Keratinocyte (primary cell): ENCODE measurements around the gene DCAF15. TPM values are rescaled to one million over a fixed set of nuclear protein-coding genes. Genes with fewer than 3 reads are reported as not detected.

Source experiments
- DNase-seq: peaks from one replicate; pipeline ENCODE4 v3.0.0-alpha.2; 2011; ENCODE audit warnings: low read depth, missing footprints, low spot score
- FAIRE-seq: peaks from 2 replicates; lab custom pipeline; 2011; peaks lifted over from hg19 to GRCh38; lab: Jason Lieb, UNC
- H2AFZ ChIP-seq: 2 replicates; pipeline ENCODE4 v1.6.0; 2012; ENCODE audit warnings: low read length, control low read depth, inconsistent platforms; ENCODE audit not compliant: control insufficient read depth
- H3K27ac ChIP-seq: 2 replicates; pipeline ENCODE4 v1.5.1; 2011; ENCODE audit warnings: low read length; ENCODE audit not compliant: control insufficient read depth, insufficient read depth
- H3K27me3 ChIP-seq: 3 replicates; pipeline ENCODE4 v1.6.0; 2011; ENCODE audit warnings: low read length; ENCODE audit not compliant: control insufficient read depth, insufficient read depth; ENCODE audit errors: extremely low read depth
- H3K36me3 ChIP-seq, 2 experiments: 2 replicates in 1 of 2; 3 replicates in 1 of 2; pipeline ENCODE4 v1.5.1; 2011; ENCODE audit warnings: low read length in 2 of 2, mild to moderate bottlenecking in 1 of 2; ENCODE audit not compliant: control insufficient read depth in 2 of 2, insufficient read depth in 2 of 2; ENCODE audit errors: extremely low read depth in 1 of 2
- H3K4me1 ChIP-seq: 3 replicates; pipeline ENCODE4 v1.5.1; 2011; ENCODE audit warnings: low read length; ENCODE audit not compliant: control insufficient read depth, insufficient read depth; ENCODE audit errors: extremely low read depth
- H3K4me2 ChIP-seq: 3 replicates; pipeline ENCODE4 v1.6.0; 2011; ENCODE audit warnings: low read depth, low read length; ENCODE audit not compliant: control insufficient read depth, insufficient read depth; ENCODE audit errors: extremely low read depth
- H3K4me3 ChIP-seq, 3 experiments: fragments of 200-600 bp in 1 of 3; sonication (generic) in 1 of 3; 2 replicates in 2 of 3; 3 replicates in 1 of 3; pipeline ENCODE4 v1.5.1; 2011 to 2016; ENCODE audit warnings: low read length in 3 of 3, mild to moderate bottlenecking in 3 of 3, control low read depth in 2 of 3, inconsistent platforms in 1 of 3, low read depth in 1 of 3, mixed read lengths in 1 of 3, mixed run types in 1 of 3, moderate library complexity in 1 of 3; ENCODE audit not compliant: control insufficient read depth in 2 of 3, insufficient read depth in 2 of 3; ENCODE audit errors: extremely low read depth in 1 of 3
- H3K79me2 ChIP-seq: 2 replicates; pipeline ENCODE4 v1.6.0; 2012; ENCODE audit warnings: low read length; ENCODE audit not compliant: control insufficient read depth, insufficient read depth
- H3K9ac ChIP-seq: 3 replicates; pipeline ENCODE4 v1.6.0; 2011; ENCODE audit warnings: low read length; ENCODE audit not compliant: control insufficient read depth, insufficient read depth; ENCODE audit errors: extremely low read depth
- H3K9me1 ChIP-seq: 3 replicates; pipeline ENCODE4 v1.6.0; 2011; ENCODE audit warnings: low read length; ENCODE audit not compliant: control insufficient read depth, insufficient read depth; ENCODE audit errors: extremely low read depth
- H3K9me3 ChIP-seq: 2 replicates; pipeline ENCODE4 v1.5.1; 2012; ENCODE audit warnings: low read depth, low read length; ENCODE audit not compliant: control insufficient read depth
- H4K20me1 ChIP-seq: 3 replicates; pipeline ENCODE4 v1.6.0; 2011; ENCODE audit warnings: low read length; ENCODE audit not compliant: control insufficient read depth, insufficient read depth; ENCODE audit errors: extremely low read depth
- EZH2 ChIP-seq: IDR thresholded peaks from one replicate; pipeline ENCODE4 v1.6.1; 2012; ENCODE audit warnings: inconsistent platforms, mild to moderate bottlenecking, low read length, moderate library complexity
- dilution Hi-C: fragments of 300-500 bp; cut with MboI; formaldehyde crosslinking; loops from one replicate; pipeline ENCODE4 v1.7.0; 2020; ENCODE audit warnings: low sequenced_read_pairs; ENCODE audit not compliant: extremely low pct_ligation_motif_present
- polyA plus RNA-seq, 5 experiments: library from polyadenylated mRNA; depleted of rRNA in 3 of 5; stranded (reverse) in 3 of 5; stranded (forward) in 1 of 5; unstranded in 1 of 5; fragments of >200 nt; gene quantifications; 1 replicate in 1 of 5; 2 replicates in 3 of 5; 3 replicates in 1 of 5; pipeline versions ENCODE4 v1.2.1 to v1.2.3, GENCODE V29; 2011 to 2012; ENCODE audit warnings: missing spikeins in 2 of 5, low read depth in 1 of 5, low replicate concordance in 1 of 5
- TF ChIP-seq, protein P1 (sequence below), 3 experiments: IDR thresholded peaks in 1 of 3; conservative IDR thresholded peaks in 1 of 3; optimal IDR thresholded peaks in 1 of 3; 2 replicates in 2 of 3; 3 replicates in 1 of 3; pipeline versions ENCODE3 to v1.5.1; 2011; ENCODE audit warnings: low read length in 3 of 3, mild to moderate bottlenecking in 3 of 3, moderate library complexity in 2 of 3, control low read depth in 1 of 3, inconsistent platforms in 1 of 3; ENCODE audit not compliant: insufficient read depth in 2 of 3; ENCODE audit errors: extremely low read depth in 1 of 3

The DCAF15 gene
- polyA plus RNA-seq, 1 donor (not counting 4 experiments of a cell fraction or from before 2014, with no cell fraction given) = 15.1 TPM

DNA sequence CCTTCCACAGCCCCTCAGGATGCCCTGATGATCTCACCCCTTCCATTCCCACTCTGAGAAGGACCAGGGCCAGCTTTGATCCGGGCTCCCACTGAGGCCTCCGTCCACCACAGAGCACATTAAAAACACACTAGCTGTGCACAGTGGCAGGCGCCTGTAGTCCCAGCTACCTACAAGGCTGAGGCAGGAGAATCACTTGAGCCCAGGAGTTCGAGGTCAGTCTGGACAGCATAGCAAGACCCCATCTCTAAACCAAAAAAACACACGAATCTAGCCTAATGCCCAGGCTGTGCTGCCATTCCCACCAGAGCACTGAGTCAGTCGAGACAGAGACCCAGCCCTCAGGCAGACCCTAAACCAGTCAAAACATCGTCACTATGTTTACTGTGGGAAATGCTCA lies 39.7 kb downstream of the DCAF15 start:
- FAIRE-seq (no peak), DNase-seq (no peak)
- H3K27me3 ChIP-seq = no peaks in the 10 kb centered on the region
- no peaks in the 10 kb centered on the region for H4K20me1 ChIP-seq
- H2AFZ ChIP-seq = no peak overlapping the region
- no peak overlapping the region for H3K4me2 ChIP-seq
- no peaks in the 10 kb centered on the region for H3K4me1 ChIP-seq
- H3K79me2 ChIP-seq = no peaks in the 10 kb centered on the region
- H3K9ac ChIP-seq = no peak overlapping the region
- dilution Hi-C loops = no loop called here
- no peaks in the 10 kb centered on the region for H3K9me1 ChIP-seq
- no peaks in the 10 kb centered on the region for H3K9me3 ChIP-seq
- H3K27ac ChIP-seq = no peak overlapping the region
- H3K36me3 ChIP-seq = peaks cover 4 to 11% of the 10 kb centered on the region in 2 experiments
- TF ChIP-seq EZH2 = no peak
- TF ChIP-seq, protein P1, sequence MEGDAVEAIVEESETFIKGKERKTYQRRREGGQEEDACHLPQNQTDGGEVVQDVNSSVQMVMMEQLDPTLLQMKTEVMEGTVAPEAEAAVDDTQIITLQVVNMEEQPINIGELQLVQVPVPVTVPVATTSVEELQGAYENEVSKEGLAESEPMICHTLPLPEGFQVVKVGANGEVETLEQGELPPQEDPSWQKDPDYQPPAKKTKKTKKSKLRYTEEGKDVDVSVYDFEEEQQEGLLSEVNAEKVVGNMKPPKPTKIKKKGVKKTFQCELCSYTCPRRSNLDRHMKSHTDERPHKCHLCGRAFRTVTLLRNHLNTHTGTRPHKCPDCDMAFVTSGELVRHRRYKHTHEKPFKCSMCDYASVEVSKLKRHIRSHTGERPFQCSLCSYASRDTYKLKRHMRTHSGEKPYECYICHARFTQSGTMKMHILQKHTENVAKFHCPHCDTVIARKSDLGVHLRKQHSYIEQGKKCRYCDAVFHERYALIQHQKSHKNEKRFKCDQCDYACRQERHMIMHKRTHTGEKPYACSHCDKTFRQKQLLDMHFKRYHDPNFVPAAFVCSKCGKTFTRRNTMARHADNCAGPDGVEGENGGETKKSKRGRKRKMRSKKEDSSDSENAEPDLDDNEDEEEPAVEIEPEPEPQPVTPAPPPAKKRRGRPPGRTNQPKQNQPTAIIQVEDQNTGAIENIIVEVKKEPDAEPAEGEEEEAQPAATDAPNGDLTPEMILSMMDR (optimal IDR thresholded peaks at IDR 0.05 in 1 of 3, IDR thresholded peaks at IDR 0.05 in 1 of 3, conservative IDR thresholded peaks at IDR 0.05 in 1 of 3; ENCODE audit: extremely low read depth in 1 of 3, insufficient read depth in 2 of 3, low read length in 3 of 3) = no peak
- H3K4me3 ChIP-seq = no peak overlapping the region

DNA sequence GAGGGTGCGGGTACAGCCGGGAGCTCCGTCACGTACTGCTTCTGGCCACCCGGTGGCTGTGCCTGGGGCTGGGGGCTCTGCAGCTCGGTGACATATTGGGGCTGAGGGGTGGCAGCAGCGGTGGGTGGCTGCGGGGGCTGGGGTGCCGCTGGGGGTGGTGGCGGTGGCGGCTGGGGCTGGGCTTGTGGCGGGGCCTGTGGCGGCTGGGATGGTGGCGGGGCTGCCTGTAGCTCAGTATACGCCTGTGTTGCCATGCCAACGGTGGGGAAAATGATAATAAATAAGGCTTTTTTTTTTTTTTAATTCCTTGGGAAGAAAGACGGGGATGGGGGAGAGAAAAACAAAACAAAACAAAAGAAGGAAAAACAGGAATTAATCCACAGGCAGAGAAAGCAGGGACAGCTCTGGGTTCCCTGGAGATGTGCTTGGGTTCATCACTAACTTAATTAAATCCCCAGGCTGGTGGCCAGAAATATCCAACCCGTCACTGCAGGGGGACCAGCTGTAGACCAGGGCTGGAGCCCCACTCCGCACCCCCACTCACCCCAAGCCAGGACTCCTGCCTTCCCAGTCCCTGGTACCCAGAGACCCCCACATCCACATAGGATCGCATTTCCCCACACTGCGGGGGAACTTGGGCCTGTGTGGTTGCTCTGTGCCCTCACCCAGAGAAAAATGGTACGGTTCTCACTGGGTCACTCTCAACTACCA lies 41.4 kb downstream of the DCAF15 start:
- no peak overlapping the region for H3K4me3 ChIP-seq
- H4K20me1 ChIP-seq = no peaks in the 10 kb centered on the region
- no peaks in the 10 kb centered on the region for H3K9me3 ChIP-seq
- H3K9ac ChIP-seq = no peak overlapping the region
- DNase-seq = no peak
- no peak for FAIRE-seq
- H3K79me2 ChIP-seq = no peaks in the 10 kb centered on the region
- no peak overlapping the region for H2AFZ ChIP-seq
- H3K27me3 ChIP-seq = no peaks in the 10 kb centered on the region
- H3K4me2 ChIP-seq = no peak overlapping the region
- no peak overlapping the region for H3K27ac ChIP-seq
- TF ChIP-seq EZH2 = no peak
- TF ChIP-seq, protein P1 (optimal IDR thresholded peaks at IDR 0.05 in 1 of 3, IDR thresholded peaks at IDR 0.05 in 1 of 3, conservative IDR thresholded peaks at IDR 0.05 in 1 of 3; ENCODE audit: extremely low read depth in 1 of 3, insufficient read depth in 2 of 3, low read length in 3 of 3) = no peak
- H3K36me3 ChIP-seq = peaks cover 8 to 11% of the 10 kb centered on the region in 2 experiments
- no peaks in the 10 kb centered on the region for H3K4me1 ChIP-seq
- H3K9me1 ChIP-seq = no peaks in the 10 kb centered on the region
- dilution Hi-C loops = no loop called here
